H9 (cell line): ENCODE measurements around the gene BPIFB2. TPM values are rescaled to one million over a fixed set of nuclear protein-coding genes. Genes with fewer than 3 reads are reported as not detected.
A peak's percentile ranks its signal among the peaks of the same experiment; 100 is the strongest.

Source experiments
- DNase-seq: peaks from one replicate; pipeline ENCODE4 v3.0.0-alpha.2; 2017
- H2AFZ ChIP-seq: one replicate; pipeline ENCODE4 v1.6.1; 2013; ENCODE audit warnings: mild to moderate bottlenecking, low read length, control low read depth, moderate library complexity
- H2AK5ac ChIP-seq: 2 replicates; pipeline ENCODE4 v1.6.1; 2013; ENCODE audit warnings: low read length, control low read depth, mixed read lengths; ENCODE audit not compliant: insufficient read length
- H2BK120ac ChIP-seq: one replicate; pipeline ENCODE4 v1.6.1; 2013; ENCODE audit warnings: low read depth, mild to moderate bottlenecking, low read length, control low read depth, inconsistent platforms; ENCODE audit not compliant: poor library complexity, severe bottlenecking
- H2BK12ac ChIP-seq: 2 replicates; pipeline ENCODE4 v1.6.1; 2013; ENCODE audit warnings: low read length, control low read depth, mixed read lengths, low read depth; ENCODE audit not compliant: insufficient read length
- H2BK15ac ChIP-seq: 2 replicates; pipeline ENCODE4 v1.6.1; 2013; ENCODE audit warnings: low read depth, low read length, control low read depth
- H2BK20ac ChIP-seq: one replicate; pipeline ENCODE4 v1.6.1; 2013; ENCODE audit warnings: low read depth, mild to moderate bottlenecking, low read length, control low read depth, inconsistent platforms; ENCODE audit not compliant: poor library complexity, severe bottlenecking
- H2BK5ac ChIP-seq: 2 replicates; pipeline ENCODE4 v1.6.1; 2013; ENCODE audit warnings: low read length, control low read depth, mixed read lengths; ENCODE audit not compliant: insufficient read length
- H3K14ac ChIP-seq: 2 replicates; pipeline ENCODE4 v1.6.1; 2013; ENCODE audit warnings: low read length, control low read depth; ENCODE audit not compliant: insufficient read depth
- H3K18ac ChIP-seq: 2 replicates; pipeline ENCODE4 v1.6.1; 2013; ENCODE audit warnings: low read depth, mild to moderate bottlenecking, mixed read lengths, low read length, control low read depth; ENCODE audit not compliant: insufficient read length
- H3K23ac ChIP-seq: 2 replicates; pipeline ENCODE4 v1.6.1; 2013; ENCODE audit warnings: low read length, control low read depth, mixed read lengths, low read depth; ENCODE audit not compliant: insufficient read length
- H3K23me2 ChIP-seq: 2 replicates; pipeline ENCODE4 v1.6.1; 2013; ENCODE audit warnings: low read depth, mild to moderate bottlenecking, mixed read lengths, low read length, control low read depth; ENCODE audit not compliant: insufficient read length, poor library complexity, severe bottlenecking
- H3K27ac ChIP-seq: 2 replicates; pipeline ENCODE4 v1.5.1; 2013; ENCODE audit warnings: low read length, control low read depth, mixed read lengths, low read depth; ENCODE audit not compliant: insufficient read length
- H3K27me3 ChIP-seq: 2 replicates; pipeline ENCODE4 v1.6.1; 2013; ENCODE audit warnings: low read length, control low read depth, inconsistent platforms; ENCODE audit not compliant: insufficient read depth
- H3K4ac ChIP-seq: 2 replicates; pipeline ENCODE4 v1.6.1; 2013; ENCODE audit warnings: low read depth, mild to moderate bottlenecking, control low read depth, inconsistent platforms, low read length, moderate library complexity
- H3K4me1 ChIP-seq: 2 replicates; pipeline ENCODE4 v1.6.1; 2013; ENCODE audit warnings: low read length, control low read depth, inconsistent platforms; ENCODE audit not compliant: insufficient read depth
- H3K4me2 ChIP-seq: 2 replicates; pipeline ENCODE4 v1.6.1; 2013; ENCODE audit warnings: low read length, control low read depth, mixed read lengths; ENCODE audit not compliant: insufficient read length, insufficient read depth
- H3K56ac ChIP-seq: 2 replicates; pipeline ENCODE4 v1.6.1; 2013; ENCODE audit warnings: low read depth, mild to moderate bottlenecking, mixed read lengths, low read length, control low read depth; ENCODE audit not compliant: insufficient read length
- H3K79me1 ChIP-seq: 2 replicates; pipeline ENCODE4 v1.6.1; 2013; ENCODE audit warnings: low read depth, mild to moderate bottlenecking, moderate library complexity, low read length, control low read depth, inconsistent platforms; ENCODE audit not compliant: insufficient read depth, poor library complexity, severe bottlenecking
- H3K79me2 ChIP-seq: 2 replicates; pipeline ENCODE4 v1.6.1; 2013; ENCODE audit warnings: low read length, control low read depth, inconsistent platforms; ENCODE audit not compliant: insufficient read depth
- H3K9ac ChIP-seq: 2 replicates; pipeline ENCODE4 v1.6.1; 2013; ENCODE audit warnings: low read length, control low read depth, mixed read lengths; ENCODE audit not compliant: insufficient read length; ENCODE audit errors: extremely low read depth
- H3K9me3 ChIP-seq: one replicate; pipeline ENCODE4 v1.6.1; 2013; ENCODE audit warnings: low read depth, low read length, inconsistent platforms; ENCODE audit not compliant: control insufficient read depth
- H3T11ph ChIP-seq: one replicate; pipeline ENCODE4 v1.6.1; 2013; ENCODE audit warnings: mild to moderate bottlenecking, low read length, control low read depth, inconsistent platforms
- H4K20me1 ChIP-seq: one replicate; pipeline ENCODE4 v1.6.1; 2013; ENCODE audit not compliant: control insufficient read depth, insufficient read length, insufficient read depth
- H4K5ac ChIP-seq: 2 replicates; pipeline ENCODE4 v1.6.1; 2013; ENCODE audit warnings: low read depth, mild to moderate bottlenecking, mixed read lengths, low read length, control low read depth; ENCODE audit not compliant: insufficient read length
- H4K8ac ChIP-seq: replicated peaks from 2 replicates; pipeline ENCODE4 v1.6.1; 2013; ENCODE audit warnings: low read length, control low read depth, mixed read lengths, low read depth; ENCODE audit not compliant: insufficient read length
- H4K91ac ChIP-seq: 2 replicates; pipeline ENCODE4 v1.6.1; 2013; ENCODE audit warnings: low read depth, mild to moderate bottlenecking, moderate library complexity, mixed read lengths, low read length, control low read depth; ENCODE audit not compliant: insufficient read length
- H3K27ac Mint-ChIP-seq, 3 experiments: 2 replicates in 2 of 3; 3 replicates in 1 of 3; pipeline ENCODE4 v1.8.0; 2020 to 2021; ENCODE audit warnings: mixed read lengths in 3 of 3, mild to moderate bottlenecking in 1 of 3, moderate library complexity in 1 of 3
- H3K27me3 Mint-ChIP-seq: 2 replicates; pipeline ENCODE4 v1.8.0; 2021; ENCODE audit warnings: low read depth, mild to moderate bottlenecking, moderate library complexity, mixed read lengths
- H3K36me3 Mint-ChIP-seq, 3 experiments: 2 replicates in 2 of 3; 3 replicates in 1 of 3; pipeline ENCODE4 v1.8.0; 2020 to 2021; ENCODE audit warnings: low read depth in 3 of 3, mixed read lengths in 3 of 3; ENCODE audit not compliant: insufficient read depth in 1 of 3
- H3K4me1 Mint-ChIP-seq, 2 experiments: 2 replicates each; pipeline ENCODE4 v1.8.0; 2020; ENCODE audit warnings: mixed read lengths in 2 of 2
- H3K4me3 Mint-ChIP-seq, 2 experiments: 2 replicates in 1 of 2; 3 replicates in 1 of 2; pipeline ENCODE4 v1.8.0; 2020 to 2021; ENCODE audit warnings: mild to moderate bottlenecking in 2 of 2, mixed read lengths in 2 of 2, moderate library complexity in 1 of 2
- H3K9me3 Mint-ChIP-seq, 2 experiments: 2 replicates in 1 of 2; 3 replicates in 1 of 2; pipeline ENCODE4 v1.8.0; 2020; ENCODE audit warnings: mild to moderate bottlenecking in 2 of 2, mixed read lengths in 2 of 2, moderate library complexity in 1 of 2
- CTCF ChIP-seq: fragments of 200-600 bp; sonication (generic); conservative IDR thresholded peaks from 3 replicates; pipeline ENCODE4 v1.8.0; 2021; ENCODE audit warnings: antibody characterized with exemption, mild to moderate bottlenecking
- WGBS: extraction: QIAGEN DNeasy Blood & Tissue Kit; methylation state at CpG from one replicate; pipeline ENCODE4 v1.1.7; 2013; ENCODE audit warnings: missing lambda C conversion rate, low lambda C conversion rate, mixed read lengths; ENCODE audit not compliant: insufficient read length; ENCODE audit errors: extremely low coverage; 5-methylcytosine and 5-hydroxymethylcytosine counted together
- total RNA-seq: library from RNA; stranded (reverse); gene quantifications from 2 replicates; pipeline ENCODE4 v1.2.1, GENCODE V29; 2021

The BPIFB2 gene
- total RNA-seq, 1 experiment from 2014 or later, result not detected

GRCh38 chr20:32959351-32960221 lies 47.9 kb upstream of the BPIFB2 start:
- Histone ChIP-seq H4K20me1 (no peaks in the 10 kb centered on the region), H3K18ac (no peak overlapping the region), H4K8ac (no peak overlapping the region), H2BK15ac (no peak overlapping the region), H3K27me3 (no peaks in the 10 kb centered on the region), H2AFZ (no peak overlapping the region), H3K56ac (no peak overlapping the region), H3K27ac (no peak overlapping the region), H3K4ac (no peak overlapping the region), H3T11ph (no peak overlapping the region), H3K79me1 (no peaks in the 10 kb centered on the region), H2BK5ac (no peak overlapping the region), H4K5ac (no peak overlapping the region), H3K14ac (no peak overlapping the region), H3K23me2 (no peaks in the 10 kb centered on the region), H3K9ac (no peak overlapping the region), H4K91ac (no peak overlapping the region), H3K4me2 (no peak overlapping the region), H3K9me3 (no peaks in the 10 kb centered on the region), H3K79me2 (no peaks in the 10 kb centered on the region), H2AK5ac (no peak overlapping the region), H2BK12ac (no peak overlapping the region), H2BK20ac (no peak overlapping the region), H2BK120ac (no peak overlapping the region), H3K23ac (no peak overlapping the region), H3K4me1 (no peaks in the 10 kb centered on the region)
- Mint-ChIP-seq H3K36me3 (peaks cover 1 to 12% (median 7%) of the 10 kb centered on the region in 3 experiments; a peak in 4 of 7 replicates), H3K4me3 (no peak overlapping the region), H3K4me1 (peaks cover 7 to 8% of the 10 kb centered on the region in 2 experiments), H3K27me3 (peaks cover 78% of the 10 kb centered on the region), H3K27ac (no peak overlapping the region), H3K9me3 (peaks cover 19 to 26% of the 10 kb centered on the region in 2 experiments)
- WGBS, result no CpG with 5 or more reads among the region's 14 CpGs
- DNase-seq, result no peak
- peak; percentile 29; the same call in 1 of the 3 replicates for TF ChIP-seq CTCF
